Measurements from ENCODE around the gene PRSS48. TPM values are rescaled to one million over a fixed set of nuclear protein-coding genes. Genes with fewer than 3 reads are reported as not detected.

The PRSS48 gene
- total and polyA plus RNA-seq, 4 donors = 0.64 TPM; not detected in 3

DNA sequence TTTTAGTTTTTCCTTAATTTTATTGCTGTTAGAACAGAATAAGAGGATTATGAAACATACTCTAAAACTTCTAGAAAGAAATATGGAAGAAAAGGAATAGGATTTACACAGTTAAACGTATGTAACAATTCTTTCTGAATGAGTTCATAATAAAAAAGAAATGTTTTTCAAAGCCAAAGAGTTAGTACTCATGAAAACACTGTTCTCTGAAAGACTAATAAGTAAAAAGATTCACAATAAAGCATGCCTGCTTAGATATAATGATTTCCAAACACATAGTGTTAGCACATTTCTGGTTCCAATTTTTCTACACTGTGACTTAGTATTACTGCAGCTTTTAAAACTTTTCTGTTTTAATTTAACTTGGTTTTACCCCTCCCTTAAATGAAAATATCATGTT, 49.8 kb upstream of the PRSS48 start (continued):
- TF ChIP-seq, protein P1, sequence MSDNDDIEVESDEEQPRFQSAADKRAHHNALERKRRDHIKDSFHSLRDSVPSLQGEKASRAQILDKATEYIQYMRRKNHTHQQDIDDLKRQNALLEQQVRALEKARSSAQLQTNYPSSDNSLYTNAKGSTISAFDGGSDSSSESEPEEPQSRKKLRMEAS (IDR thresholded peaks at IDR 0.05) = no peak
- TF ChIP-seq HNF4A (conservative IDR thresholded peaks at IDR 0.05) (no peak), TAF1 (conservative IDR thresholded peaks at IDR 0.05) (no peak)
- TF ChIP-seq, protein P2, sequence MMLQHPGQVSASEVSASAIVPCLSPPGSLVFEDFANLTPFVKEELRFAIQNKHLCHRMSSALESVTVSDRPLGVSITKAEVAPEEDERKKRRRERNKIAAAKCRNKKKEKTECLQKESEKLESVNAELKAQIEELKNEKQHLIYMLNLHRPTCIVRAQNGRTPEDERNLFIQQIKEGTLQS (IDR thresholded peaks at IDR 0.05) = no peak

DNA sequence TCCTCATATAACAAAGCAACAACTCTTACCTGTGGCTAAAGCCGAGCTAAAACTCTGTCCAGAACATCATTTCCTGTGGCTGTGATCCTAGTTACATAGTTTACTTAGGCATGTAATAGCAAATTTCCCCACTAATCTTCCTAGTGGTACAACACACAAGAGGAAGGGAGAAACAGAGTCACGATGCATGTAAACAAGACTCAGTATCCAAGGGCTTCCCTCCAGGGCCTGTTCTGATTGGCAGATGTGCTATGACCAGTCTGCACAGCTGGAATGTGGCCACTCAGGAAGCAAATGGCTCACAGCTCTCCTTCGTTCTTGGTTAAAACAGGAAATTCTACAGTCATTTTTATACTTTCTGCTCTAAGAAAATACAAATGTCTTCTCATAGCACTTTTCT, 49.2 kb upstream of the PRSS48 start:
- DNase-seq (ENCODE audit: low spot score) = no peak
- TF ChIP-seq HNF4A (conservative IDR thresholded peaks at IDR 0.05) = no peak
- TF ChIP-seq, protein P1 (IDR thresholded peaks at IDR 0.05) = no peak
- no peak for TF ChIP-seq FOXA1 (IDR thresholded peaks at IDR 0.05)
- TF ChIP-seq JUND (IDR thresholded peaks at IDR 0.05) = no peak
- no peak for TF ChIP-seq SP1 (IDR thresholded peaks at IDR 0.05)
- TF ChIP-seq YY1 (IDR thresholded peaks at IDR 0.05) = no peak
- no peak for TF ChIP-seq RXRA (IDR thresholded peaks at IDR 0.05)
- no peak for TF ChIP-seq NR2F2 (IDR thresholded peaks at IDR 0.05)
- no peak for TF ChIP-seq GABPA (IDR thresholded peaks at IDR 0.05 in 1 of 2, conservative IDR thresholded peaks at IDR 0.05 in 1 of 2)
- TF ChIP-seq, protein P2 (IDR thresholded peaks at IDR 0.05) = no peak
- TF ChIP-seq EGR1 (IDR thresholded peaks at IDR 0.05; ENCODE audit: low read depth in 2 of 2) = no peak
- no peak for TF ChIP-seq RAD21 (IDR thresholded peaks at IDR 0.05)
- TF ChIP-seq, protein P3, sequence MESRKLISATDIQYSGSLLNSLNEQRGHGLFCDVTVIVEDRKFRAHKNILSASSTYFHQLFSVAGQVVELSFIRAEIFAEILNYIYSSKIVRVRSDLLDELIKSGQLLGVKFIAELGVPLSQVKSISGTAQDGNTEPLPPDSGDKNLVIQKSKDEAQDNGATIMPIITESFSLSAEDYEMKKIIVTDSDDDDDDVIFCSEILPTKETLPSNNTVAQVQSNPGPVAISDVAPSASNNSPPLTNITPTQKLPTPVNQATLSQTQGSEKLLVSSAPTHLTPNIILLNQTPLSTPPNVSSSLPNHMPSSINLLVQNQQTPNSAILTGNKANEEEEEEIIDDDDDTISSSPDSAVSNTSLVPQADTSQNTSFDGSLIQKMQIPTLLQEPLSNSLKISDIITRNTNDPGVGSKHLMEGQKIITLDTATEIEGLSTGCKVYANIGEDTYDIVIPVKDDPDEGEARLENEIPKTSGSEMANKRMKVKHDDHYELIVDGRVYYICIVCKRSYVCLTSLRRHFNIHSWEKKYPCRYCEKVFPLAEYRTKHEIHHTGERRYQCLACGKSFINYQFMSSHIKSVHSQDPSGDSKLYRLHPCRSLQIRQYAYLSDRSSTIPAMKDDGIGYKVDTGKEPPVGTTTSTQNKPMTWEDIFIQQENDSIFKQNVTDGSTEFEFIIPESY (IDR thresholded peaks at IDR 0.05) = no peak
- TF ChIP-seq, protein P4, sequence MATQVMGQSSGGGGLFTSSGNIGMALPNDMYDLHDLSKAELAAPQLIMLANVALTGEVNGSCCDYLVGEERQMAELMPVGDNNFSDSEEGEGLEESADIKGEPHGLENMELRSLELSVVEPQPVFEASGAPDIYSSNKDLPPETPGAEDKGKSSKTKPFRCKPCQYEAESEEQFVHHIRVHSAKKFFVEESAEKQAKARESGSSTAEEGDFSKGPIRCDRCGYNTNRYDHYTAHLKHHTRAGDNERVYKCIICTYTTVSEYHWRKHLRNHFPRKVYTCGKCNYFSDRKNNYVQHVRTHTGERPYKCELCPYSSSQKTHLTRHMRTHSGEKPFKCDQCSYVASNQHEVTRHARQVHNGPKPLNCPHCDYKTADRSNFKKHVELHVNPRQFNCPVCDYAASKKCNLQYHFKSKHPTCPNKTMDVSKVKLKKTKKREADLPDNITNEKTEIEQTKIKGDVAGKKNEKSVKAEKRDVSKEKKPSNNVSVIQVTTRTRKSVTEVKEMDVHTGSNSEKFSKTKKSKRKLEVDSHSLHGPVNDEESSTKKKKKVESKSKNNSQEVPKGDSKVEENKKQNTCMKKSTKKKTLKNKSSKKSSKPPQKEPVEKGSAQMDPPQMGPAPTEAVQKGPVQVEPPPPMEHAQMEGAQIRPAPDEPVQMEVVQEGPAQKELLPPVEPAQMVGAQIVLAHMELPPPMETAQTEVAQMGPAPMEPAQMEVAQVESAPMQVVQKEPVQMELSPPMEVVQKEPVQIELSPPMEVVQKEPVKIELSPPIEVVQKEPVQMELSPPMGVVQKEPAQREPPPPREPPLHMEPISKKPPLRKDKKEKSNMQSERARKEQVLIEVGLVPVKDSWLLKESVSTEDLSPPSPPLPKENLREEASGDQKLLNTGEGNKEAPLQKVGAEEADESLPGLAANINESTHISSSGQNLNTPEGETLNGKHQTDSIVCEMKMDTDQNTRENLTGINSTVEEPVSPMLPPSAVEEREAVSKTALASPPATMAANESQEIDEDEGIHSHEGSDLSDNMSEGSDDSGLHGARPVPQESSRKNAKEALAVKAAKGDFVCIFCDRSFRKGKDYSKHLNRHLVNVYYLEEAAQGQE (IDR thresholded peaks at IDR 0.05) = no peak
- no peak for TF ChIP-seq HNF4G (IDR thresholded peaks at IDR 0.05)
- no peak for TF ChIP-seq TAF1 (conservative IDR thresholded peaks at IDR 0.05)
- no peak for TF ChIP-seq FOXA2 (IDR thresholded peaks at IDR 0.05)
- TF ChIP-seq, protein P5, sequence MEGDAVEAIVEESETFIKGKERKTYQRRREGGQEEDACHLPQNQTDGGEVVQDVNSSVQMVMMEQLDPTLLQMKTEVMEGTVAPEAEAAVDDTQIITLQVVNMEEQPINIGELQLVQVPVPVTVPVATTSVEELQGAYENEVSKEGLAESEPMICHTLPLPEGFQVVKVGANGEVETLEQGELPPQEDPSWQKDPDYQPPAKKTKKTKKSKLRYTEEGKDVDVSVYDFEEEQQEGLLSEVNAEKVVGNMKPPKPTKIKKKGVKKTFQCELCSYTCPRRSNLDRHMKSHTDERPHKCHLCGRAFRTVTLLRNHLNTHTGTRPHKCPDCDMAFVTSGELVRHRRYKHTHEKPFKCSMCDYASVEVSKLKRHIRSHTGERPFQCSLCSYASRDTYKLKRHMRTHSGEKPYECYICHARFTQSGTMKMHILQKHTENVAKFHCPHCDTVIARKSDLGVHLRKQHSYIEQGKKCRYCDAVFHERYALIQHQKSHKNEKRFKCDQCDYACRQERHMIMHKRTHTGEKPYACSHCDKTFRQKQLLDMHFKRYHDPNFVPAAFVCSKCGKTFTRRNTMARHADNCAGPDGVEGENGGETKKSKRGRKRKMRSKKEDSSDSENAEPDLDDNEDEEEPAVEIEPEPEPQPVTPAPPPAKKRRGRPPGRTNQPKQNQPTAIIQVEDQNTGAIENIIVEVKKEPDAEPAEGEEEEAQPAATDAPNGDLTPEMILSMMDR (IDR thresholded peaks at IDR 0.05; ENCODE audit: low read depth, low read length, missing input control) = no peak
- Histone ChIP-seq H3K9me3 (ENCODE audit: control insufficient read depth in 4 of 4, low read length in 3 of 4) (no peaks in the 10 kb centered on the region), H3K27me3 (ENCODE audit: control insufficient read depth in 4 of 4, insufficient read depth in 4 of 4, low read length in 3 of 4) (no peaks in the 10 kb centered on the region), H3K4me1 (ENCODE audit: control insufficient read depth in 4 of 4, insufficient read depth in 4 of 4, low read length in 3 of 4) (peaks cover 0 to 4% (median 3%) of the 10 kb centered on the region in 4 donors), H3K4me3 (ENCODE audit: low read depth in 1 of 3, low read length in 3 of 3) (no peak overlapping the region), H3K9ac (ENCODE audit: low read depth in 1 of 2, low read length in 2 of 2) (peak overlapping the region in 1 of 2 donors; percentile 6), H3K36me3 (ENCODE audit: control insufficient read depth in 4 of 4, insufficient read depth in 3 of 4, low read depth in 1 of 4, low read length in 3 of 4) (peaks cover 0 to 2% (median 0%) of the 10 kb centered on the region in 4 donors), H3K27ac (ENCODE audit: low read depth in 1 of 2, low read length in 2 of 2) (peak overlapping the region; percentile 9 to 22)
- WGBS = 49% methylated on average over 3 of the region's 3 CpGs

All from liver (tissue), 9 donors.